ENCODE measurements around the gene PTCHD4.

DNA sequence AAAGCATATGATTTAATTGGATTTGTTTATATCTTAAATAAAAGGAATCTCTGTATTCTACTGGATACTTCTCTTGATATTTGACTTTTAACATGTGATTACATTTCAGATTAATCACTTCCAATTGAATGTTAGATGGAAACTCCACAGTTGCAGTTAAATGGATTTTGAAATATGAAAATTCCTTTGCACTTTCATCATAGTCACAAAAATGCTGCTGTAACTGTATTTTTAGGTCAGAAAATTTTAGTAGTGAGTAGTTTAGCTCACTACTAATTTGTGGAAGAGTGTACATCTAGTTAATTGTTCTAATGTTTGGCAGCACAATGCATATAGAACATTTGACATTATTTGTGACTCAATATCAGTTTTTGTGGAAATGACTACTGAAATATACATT is 26.8 kb downstream of the PTCHD4 start:
- TF ChIP-seq CTCF (IDR thresholded peaks at IDR 0.05; ENCODE audit: low read depth, low read length, poor library complexity, severe bottlenecking) (no peak), EZH2phosphoT487 (IDR thresholded peaks at IDR 0.05; ENCODE audit: borderline replicate concordance, low read length) (no peak)

Data from DOHH2 (cell line).